ENCODE results near the gene SLC38A1.

- TF ChIP-seq CTCF (IDR thresholded peaks at IDR 0.05) (no peak), POLR2A (IDR thresholded peaks at IDR 0.05) (no peak)
Measured at GRCh38 chr12:46167412-46167811, 101.4 kb downstream of the SLC38A1 start.
